Measurements from ENCODE around the gene NUB1.

NUB1 gene

DNA sequence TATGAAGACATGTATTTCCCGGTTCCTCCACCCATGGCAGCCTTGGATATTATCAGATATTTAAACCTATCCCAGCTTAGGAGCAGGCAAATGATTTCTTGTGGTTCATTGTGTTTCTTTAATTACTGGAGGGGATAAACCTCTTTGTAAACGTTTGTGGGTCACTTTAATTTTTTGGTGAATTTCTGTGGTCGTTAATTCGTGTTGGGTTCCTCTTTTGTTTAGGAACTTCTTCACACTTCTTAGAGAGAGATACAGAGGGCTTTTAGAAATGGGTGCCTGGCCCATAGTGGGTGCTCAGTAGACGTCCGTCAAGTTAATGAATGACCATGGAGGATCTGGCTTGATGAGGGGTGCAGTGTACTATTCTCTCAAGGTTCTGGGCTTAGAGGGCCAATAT lies 27.2 kb upstream of the NUB1 start:
- no peak for DNase-seq (ENCODE audit: low read depth)

DNA sequence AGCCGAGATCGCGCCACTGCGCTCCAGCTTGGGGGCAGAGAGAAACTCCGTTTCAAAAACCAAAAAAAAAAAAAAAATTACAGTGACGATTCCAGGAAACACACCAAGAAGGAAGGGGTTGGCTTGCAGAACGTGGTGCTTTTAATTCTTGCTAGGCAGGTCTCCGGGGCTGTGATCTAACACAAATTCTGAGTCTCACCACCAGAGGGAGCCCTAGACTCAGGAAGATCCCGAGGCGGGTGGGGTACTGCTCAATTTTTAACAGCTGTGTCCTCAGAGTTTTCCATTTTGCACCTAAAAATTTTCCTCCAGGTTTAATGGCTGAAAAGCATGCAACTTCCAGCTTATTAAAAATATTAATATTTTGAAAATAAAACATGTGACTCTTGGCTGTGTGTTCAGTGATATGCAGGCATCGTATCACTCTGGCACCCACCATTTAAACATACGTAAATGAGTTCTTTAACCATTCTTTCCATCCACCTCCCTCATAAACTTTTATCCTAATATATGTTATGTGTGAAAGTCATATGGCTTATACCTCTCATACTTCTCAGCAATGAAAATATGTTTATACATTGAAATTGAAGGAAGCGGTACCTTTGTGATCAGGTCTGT lies 26.5 kb upstream of the NUB1 start:
- DNase-seq (ENCODE audit: low read depth) = peak; percentile 50

DNA sequence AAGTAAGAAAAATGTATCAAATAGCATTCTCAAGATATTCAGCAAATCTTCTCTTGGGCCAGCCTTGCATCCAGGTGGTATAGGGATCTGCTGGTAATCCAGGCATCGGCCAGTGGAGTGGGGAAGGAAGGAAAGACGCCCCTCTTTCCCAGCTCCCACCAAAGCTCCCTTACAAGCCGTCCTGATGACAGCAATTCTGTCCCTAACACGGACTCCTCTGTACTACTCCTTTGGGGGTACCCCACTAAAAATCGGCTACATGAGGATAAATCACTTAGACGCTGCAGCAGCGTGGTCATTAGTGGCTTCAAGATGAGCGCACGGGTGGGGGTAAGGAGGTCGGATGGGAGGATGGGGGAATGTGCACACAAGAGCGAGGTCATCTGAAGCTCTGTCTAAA lies 24.7 kb upstream of the NUB1 start:
- no peak for DNase-seq (ENCODE audit: low read depth)

DNA sequence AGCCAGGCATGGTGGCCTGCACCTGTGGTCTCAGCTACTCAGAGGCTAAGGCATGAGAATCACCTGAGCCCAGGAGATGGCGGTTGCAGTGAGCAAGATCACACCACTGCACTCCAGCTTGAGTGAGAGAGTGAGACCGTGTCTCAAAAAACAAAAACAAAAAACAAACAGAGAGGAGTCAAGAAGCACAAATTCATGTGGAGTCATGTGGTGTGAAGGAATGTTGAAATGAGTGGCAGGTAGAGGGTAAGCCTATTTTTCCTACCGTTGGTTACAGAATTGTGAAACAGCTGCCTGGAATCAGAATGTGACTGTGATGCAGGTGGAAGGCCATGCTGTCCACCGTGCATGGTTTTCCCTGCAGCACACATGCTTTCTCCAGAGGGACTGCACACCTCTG lies 23.7 kb upstream of the NUB1 start:
- DNase-seq (ENCODE audit: low read depth) = no peak

DNA sequence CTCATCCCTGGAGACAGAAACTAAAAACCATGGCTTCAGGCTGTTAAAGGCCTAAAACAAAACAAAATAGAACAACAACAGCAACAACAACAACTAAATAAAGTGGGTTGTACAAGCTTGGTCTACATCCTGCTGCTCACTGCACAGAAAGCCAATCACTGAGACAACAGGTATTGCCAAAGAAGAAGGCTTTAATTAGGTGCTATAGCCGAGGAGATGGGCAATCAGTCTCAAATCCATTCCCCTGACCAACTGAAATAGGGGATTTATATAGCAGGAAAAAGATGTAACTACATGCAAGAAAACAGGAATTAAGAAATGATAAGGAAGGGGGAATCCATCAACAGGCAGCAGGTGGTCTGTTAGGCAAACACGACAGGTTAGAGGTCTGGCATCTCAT lies 22.4 kb upstream of the NUB1 start:
- DNase-seq (ENCODE audit: low read depth) = no peak

DNA sequence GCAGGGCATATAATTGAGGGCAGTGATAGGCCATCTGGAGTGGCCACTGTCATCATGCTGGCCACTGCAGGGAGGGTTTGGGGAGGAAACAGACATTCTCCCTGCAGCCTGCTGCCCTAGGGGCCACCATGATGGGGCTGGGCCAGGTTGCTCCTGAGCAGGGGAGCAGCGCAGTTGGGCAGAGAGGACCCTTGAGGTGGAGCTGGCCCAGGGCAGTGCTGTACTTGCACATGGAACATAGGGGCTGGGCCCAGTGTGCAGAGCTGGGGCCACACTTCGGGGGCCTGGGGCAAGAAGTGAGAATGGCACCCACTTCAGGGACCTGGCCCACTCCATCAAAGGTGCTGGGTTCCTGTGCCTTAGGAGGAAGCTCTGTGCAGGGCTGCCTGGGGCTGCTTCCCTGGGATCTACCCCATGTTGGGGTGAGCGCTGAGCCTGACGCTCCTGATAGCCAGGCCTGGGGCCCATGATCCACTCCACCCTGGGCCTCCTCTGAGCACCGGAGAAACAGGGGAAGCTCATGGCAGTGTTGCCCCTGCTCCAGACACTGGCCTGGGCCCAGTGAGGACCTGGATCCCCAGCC lies 21.3 kb upstream of the NUB1 start:
- DNase-seq (ENCODE audit: low read depth) = no peak

DNA sequence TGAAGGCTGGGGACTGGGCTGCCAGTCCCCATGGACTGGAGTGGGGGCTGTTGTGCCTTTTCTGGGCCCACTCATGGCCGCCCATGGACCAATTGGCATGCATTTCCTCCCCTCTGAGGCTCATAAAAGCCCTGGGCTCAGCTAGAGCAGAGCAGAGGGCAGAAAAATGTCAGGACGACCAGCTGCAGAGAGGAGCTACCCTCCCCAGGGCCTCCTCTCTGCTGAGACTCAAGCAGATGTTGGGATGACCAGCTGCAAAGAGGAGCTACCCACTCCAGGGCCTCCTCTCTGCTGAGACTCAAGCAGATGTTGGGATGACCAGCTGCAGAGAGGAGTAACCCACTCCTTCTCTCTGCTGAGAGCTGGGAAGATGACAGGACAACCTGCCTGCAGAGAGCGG lies 20.3 kb upstream of the NUB1 start:
- DNase-seq (ENCODE audit: low read depth) = no peak

DNA sequence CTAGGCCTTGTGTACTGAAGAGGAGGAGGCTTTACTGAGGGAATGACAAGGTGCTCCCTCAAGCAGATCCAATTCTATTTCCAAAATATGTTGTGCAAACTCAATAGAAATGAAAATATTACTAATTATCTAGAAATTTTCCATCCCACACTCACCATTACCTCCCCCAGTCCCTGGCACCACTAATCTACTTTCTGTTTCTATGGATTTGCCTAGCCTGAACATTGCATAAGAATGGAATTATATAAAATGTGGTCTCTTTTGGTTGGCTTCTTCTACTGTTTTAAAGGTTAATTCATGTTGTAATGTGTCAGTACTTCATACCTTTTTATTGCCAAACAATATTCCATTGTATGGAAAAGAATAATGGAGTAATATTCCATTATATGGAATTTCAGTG lies 18.7 kb upstream of the NUB1 start:
- DNase-seq (ENCODE audit: low read depth) = no peak

DNA sequence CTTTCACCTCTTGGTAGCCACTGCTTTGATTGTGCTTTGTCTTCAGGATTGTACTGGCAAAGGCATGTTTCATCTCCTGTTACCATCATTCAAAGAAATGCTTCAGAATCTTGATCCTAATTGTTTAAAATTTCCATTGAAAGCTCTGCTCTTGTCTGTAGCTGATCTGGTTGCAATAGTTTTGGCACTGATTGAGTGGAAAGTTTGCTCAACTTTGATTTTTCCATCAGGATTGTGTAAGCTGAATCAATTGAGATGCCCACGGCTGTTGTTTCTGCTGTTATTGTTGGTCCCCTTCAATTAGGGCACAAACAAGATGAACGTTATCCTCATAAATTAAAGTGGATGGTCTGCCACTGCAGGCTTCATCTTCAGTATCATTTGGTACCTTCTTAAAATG lies 14.6 kb upstream of the NUB1 start:
- DNase-seq (ENCODE audit: low read depth) = no peak

DNA sequence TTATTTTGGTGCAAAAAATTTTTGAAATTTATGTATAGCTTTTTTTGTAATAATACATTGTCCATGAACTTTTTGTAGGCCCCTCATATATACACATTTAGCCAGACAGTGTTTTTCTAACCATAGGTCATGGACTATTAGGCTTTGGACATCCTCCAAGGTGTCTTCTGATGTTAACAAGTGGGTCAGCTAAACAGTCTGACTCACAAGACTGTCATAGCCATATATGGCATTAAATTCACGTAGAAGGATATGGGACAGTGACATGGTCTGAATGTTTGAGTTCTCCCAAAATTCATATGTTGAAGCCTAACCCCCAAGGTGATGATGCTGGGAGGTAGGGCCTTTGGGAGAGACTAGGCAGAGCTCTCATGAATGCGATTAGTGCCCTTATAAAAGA lies 14.0 kb upstream of the NUB1 start:
- no peak for DNase-seq (ENCODE audit: low read depth)

DNA sequence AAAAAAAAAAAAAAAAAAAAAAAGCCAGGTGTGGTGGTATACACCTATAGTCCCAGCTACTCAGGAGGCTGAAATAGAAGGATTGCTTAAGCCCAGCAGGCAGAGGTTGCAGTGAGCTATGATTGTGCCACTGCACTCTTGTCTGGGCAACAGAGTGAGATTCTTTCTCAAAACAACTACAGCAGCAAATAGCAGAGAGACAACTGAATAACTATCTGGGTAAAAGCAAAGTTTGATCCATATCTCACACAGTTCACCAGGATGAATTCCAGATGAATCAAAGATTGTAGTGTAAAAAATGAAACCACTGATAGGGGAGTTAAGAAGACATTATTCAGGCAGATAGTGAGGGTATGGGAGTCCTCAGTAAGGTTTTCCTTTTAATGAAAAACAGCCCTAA lies 11.4 kb upstream of the NUB1 start:
- DNase-seq (ENCODE audit: low read depth) = no peak

DNA sequence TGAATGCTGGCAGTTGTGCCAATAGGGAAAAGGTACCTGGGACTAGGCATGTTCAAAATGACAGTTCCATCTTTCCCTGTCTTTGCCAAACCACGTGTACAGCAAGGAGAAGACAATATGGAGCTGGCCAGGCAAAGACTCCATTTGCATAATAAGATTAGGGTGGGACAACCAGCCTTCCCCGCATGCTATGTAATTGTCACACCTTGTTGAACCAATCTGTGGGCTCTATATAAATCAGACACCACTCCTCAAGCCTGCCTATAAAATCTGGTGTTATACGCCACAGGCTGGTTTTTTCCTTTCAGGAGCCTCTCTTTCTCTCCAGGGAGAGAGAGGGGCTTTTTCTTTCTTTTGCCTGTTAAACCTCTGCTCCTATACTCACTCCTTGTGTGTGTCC lies 11.0 kb upstream of the NUB1 start:
- no peak for DNase-seq (ENCODE audit: low read depth)

DNA sequence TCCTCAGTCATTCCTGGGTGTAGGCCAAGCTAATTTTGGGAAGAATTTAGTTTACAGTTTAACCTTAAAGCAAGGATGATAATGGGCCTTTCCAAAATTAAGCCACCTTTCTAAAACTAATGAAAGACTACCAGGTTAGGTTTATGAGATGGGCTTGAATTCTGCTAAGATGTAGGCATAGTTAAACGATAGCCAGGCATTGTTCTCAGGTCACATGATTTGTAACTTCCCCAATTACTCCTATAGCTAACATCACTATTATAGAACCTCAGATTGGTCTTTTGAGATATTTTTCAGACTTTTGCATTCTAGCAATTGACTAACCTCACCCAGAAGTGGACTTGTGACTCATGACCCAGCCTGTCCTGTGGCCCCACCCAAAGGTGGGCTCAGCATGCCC lies 7.0 kb upstream of the NUB1 start:
- DNase-seq (ENCODE audit: low read depth) = no peak

DNA sequence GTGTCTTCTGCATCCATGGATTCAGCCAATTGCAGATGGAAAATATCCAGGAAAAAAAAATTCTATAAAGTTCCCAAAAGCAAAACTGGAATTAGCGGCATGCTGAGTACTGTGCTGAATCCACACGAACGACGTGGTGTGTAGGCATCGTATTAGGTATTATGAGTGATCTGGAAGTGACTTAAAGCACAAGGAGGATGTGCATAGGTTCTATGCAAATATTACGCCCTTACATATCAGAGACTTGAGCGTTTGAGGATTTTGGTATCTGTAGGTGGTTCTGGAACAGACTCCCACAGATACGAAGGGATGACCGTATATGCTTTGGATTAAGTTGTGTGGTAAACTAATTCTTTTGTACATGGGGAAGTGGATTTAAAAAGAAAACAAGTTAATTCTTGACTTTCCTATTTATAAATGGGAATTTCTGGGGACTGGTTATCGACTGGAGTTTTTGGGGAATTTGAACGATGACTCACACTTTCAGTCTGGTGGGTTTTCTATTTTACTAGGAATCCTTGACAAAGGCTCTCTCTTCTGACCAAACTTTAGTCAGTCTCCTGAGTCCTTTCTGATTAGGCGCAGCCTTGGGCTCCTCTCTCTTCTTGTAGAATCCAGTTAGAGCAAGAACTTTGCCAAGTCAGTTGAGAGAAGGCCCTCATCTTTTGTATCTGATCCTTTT lies 5.4 kb upstream of the NUB1 start:
- DNase-seq (ENCODE audit: low read depth) = no peak

DNA sequence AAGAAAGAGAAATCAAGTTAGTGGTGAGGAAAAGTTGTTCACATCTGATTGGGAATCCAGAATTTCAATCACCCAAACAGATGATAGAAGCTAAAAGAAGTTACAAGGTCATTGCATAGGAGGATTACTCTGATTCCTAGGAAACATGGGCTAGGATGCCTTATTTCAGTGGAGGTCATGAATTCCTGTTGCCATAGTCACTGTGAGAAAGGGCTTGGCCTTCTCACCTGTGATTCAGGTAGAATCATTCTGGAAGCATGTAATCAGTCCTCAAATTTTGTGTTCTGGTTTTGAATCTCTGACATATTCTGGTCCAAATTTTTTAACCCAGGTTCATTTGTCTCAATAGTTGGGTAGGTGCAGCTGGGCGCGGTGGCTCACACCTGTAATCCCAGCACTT lies 4.3 kb upstream of the NUB1 start:
- no peak for DNase-seq (ENCODE audit: low read depth)

DNA sequence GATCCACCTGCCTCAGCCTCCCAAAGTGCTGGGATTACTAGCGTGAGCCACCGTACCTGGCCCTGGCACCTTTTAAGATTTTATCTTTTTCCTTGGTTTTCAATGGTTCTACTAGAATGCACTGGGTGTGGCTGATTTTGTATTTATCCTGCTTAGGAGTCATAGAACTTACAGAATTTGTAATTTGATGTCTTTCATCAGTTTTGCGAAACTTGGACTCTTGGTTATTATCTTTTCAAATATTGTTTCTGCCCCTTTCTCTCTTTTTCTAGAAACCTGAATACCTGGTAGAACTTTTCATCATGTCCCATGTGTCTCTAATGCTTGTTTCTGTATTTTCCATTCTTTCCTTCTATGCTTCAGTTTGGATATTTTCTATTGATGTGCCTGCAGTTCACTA lies 2.8 kb upstream of the NUB1 start:
- no peak for DNase-seq (ENCODE audit: low read depth)

DNA sequence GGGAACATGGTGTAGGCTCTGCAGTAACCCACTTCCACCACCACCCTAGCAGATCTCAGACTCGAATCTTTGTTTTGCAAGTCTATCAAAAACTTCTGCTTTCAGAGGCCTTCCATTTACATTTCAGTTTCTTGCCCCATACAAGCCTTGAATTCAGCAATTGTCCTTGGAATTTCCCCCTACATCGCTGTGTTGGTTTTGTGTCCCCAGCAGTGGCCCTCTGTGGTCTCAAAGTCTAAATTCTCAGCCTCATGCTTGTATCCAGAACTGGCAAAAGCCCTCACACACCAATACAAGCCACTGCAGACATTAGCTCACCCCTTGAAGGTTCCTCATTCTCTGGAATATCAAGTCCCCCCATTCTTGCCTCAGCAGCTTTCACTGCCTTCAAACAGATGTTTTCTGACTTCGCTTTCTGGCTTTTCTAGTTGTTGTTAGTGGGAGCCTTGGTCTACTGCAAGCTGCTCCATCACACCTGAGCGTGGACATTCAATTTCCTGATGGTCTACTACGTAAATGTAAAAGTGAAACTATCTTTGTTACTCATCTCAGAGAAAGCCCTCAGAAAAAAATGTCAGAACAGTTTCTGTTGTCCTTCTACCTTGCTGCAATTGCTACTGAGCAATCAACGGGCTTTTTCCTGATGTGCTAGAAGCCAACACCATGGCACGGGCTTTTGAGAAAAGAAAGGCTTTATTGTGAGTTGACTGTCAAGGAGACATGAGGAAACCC lies 1.8 kb upstream of the NUB1 start:
- DNase-seq (ENCODE audit: low read depth) = no peak

DNA sequence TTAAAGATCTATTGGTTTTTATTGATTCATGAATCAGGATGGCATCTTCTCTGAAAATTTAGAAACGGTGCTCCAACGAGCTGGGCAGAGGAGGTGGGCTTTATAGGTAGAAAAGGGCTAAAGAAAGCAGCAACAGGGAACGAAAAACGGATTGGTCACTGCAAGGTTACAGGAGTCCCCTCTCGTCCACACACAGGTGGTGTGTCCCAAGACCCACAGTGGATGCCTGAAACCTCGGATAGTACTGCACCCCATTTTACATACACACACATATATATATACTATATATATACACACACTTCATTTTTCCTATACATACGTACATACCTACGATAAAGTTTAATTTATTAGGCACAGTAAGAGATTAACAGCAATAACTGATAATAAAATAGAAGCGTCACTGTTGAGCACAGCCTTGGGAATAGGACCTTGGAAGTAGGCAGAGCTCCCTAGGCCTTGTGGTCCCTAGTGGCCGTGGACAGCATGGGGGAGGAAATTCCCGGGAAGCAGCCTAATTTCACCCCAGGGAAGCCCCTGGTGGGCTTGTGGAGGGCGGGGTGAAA lies 737 bp upstream of the NUB1 start:
- DNase-seq (ENCODE audit: low read depth) = no peak

DNA sequence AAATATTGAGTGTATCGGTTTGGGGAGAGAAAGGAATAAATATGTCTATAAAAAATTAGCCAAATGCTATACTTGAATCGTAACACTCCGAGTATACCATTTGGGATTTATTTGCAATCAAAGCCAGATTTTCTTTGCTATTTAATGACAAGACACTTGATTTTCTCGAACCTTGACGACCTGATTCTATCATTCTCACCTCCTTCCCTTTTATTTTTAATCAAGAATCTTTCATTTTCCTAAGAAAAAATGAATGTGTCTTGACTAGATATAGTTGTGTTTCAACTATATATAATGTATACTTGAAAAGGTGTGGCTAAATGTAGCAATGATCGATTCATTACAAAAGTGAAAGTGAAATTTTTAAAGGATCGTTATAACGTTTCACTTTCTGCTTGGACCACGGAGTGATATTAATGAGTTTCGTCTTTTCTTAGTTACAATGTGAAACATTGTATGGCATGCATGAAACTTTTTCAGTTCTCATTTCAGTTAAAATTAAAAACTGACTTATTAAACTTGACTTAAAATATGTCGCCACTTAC lies 562 bp downstream of the NUB1 start:
- DNase-seq (ENCODE audit: low read depth) = no peak

DNA sequence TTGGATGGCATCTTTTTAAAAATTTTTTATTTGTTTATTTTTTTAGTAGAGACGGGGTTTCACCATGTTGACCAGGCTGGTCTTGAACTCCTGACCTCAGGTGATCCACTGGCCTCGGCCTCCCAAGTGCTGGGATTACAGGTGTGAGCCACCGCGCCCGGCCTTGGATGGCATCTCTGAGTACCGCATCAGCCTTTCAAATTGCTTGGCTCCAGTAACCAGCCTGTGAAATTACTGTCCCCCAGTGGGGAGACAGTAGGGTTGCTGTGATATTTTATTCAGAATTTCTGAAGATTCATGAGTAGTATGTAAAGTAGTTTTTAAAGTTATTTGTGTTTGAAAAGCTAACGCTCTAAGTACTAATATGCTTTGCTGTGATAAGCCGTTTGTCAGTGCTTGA lies 1.2 kb downstream of the NUB1 start:
- DNase-seq (ENCODE audit: low read depth) = no peak

DNA sequence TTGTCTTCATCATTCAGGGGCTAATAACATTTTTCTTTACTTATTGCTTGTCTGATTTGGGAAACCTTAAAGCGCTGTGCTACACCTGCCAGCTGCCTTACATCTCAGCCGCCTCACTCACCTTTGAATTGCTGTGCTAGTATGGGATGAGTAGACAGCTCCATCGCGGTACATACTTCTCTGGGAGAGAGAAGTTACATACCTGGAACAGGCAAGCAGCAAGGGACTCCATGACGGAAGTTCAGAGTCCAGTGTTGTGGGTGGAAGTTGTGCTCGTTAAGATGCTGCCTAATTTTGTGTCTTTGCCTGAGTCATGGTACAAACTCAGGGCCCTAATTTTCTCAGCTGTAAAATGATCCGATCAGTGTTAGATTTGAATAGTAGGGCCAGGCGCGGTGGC lies 1.9 kb downstream of the NUB1 start:
- DNase-seq (ENCODE audit: low read depth) = no peak

DNA sequence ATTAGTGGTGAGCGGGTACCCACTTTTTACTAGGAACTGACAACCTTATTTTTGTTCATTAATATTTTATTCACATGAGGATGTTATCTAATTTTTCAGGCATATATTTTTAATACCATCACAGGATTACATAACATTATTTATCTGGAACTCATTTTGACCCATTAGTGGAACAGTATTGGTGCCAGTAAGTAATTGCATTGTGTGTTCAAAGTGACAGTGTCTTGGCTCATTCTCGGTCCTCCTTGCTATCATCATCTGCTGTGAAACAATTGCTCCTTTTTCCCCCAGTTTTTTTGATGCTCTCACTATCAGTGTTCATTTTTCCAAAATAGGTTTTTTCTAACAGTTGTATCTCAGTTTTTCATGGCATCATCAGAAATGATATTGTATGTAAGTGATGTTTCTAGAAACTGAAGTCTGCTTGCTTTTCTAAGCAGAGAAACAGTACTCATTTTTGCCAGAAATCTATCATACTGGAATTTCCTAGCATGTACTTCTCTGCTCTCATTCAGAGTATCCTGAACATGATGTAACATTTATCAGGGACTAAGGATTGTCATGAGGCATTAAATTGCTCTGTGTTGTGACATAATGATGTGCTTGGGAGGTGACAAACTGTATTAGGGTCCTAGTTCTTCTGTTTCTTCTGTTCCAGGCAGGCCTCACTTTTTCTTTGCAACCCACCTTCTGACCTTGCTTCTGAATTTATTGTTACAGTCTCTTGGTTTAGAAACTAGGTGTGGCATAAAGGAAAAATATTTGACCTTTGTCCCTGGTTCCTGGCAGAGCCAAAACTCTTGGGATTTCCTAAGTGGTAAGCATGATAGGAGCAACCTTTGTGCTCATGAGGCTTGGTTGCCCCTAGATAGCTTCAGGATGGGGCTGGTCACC lies 4.2 kb downstream of the NUB1 start:
- no peak for DNase-seq (ENCODE audit: low read depth)

Measured in fibroblast of gingiva (primary cell).